Keratinocyte (primary cell): ENCODE data around the gene PSMG1. TPM values are rescaled to one million over a fixed set of nuclear protein-coding genes. Genes with fewer than 3 reads are reported as not detected.

Source experiments
- DNase-seq: peaks from one replicate; pipeline ENCODE4 v3.0.0-alpha.2; 2011; ENCODE audit warnings: low read depth, missing footprints, low spot score
- FAIRE-seq: peaks from 2 replicates; lab custom pipeline; 2011; peaks lifted over from hg19 to GRCh38; lab: Jason Lieb, UNC
- H2AFZ ChIP-seq: 2 replicates; pipeline ENCODE4 v1.6.0; 2012; ENCODE audit warnings: low read length, control low read depth, inconsistent platforms; ENCODE audit not compliant: control insufficient read depth
- H3K27ac ChIP-seq: 2 replicates; pipeline ENCODE4 v1.5.1; 2011; ENCODE audit warnings: low read length; ENCODE audit not compliant: control insufficient read depth, insufficient read depth
- H3K27me3 ChIP-seq: 3 replicates; pipeline ENCODE4 v1.6.0; 2011; ENCODE audit warnings: low read length; ENCODE audit not compliant: control insufficient read depth, insufficient read depth; ENCODE audit errors: extremely low read depth
- H3K36me3 ChIP-seq, 2 experiments: 2 replicates in 1 of 2; 3 replicates in 1 of 2; pipeline ENCODE4 v1.5.1; 2011; ENCODE audit warnings: low read length in 2 of 2, mild to moderate bottlenecking in 1 of 2; ENCODE audit not compliant: control insufficient read depth in 2 of 2, insufficient read depth in 2 of 2; ENCODE audit errors: extremely low read depth in 1 of 2
- H3K4me1 ChIP-seq: 3 replicates; pipeline ENCODE4 v1.5.1; 2011; ENCODE audit warnings: low read length; ENCODE audit not compliant: control insufficient read depth, insufficient read depth; ENCODE audit errors: extremely low read depth
- H3K4me2 ChIP-seq: 3 replicates; pipeline ENCODE4 v1.6.0; 2011; ENCODE audit warnings: low read depth, low read length; ENCODE audit not compliant: control insufficient read depth, insufficient read depth; ENCODE audit errors: extremely low read depth
- H3K4me3 ChIP-seq, 3 experiments: fragments of 200-600 bp in 1 of 3; sonication (generic) in 1 of 3; 2 replicates in 2 of 3; 3 replicates in 1 of 3; pipeline ENCODE4 v1.5.1; 2011 to 2016; ENCODE audit warnings: low read length in 3 of 3, mild to moderate bottlenecking in 3 of 3, control low read depth in 2 of 3, inconsistent platforms in 1 of 3, low read depth in 1 of 3, mixed read lengths in 1 of 3, mixed run types in 1 of 3, moderate library complexity in 1 of 3; ENCODE audit not compliant: control insufficient read depth in 2 of 3, insufficient read depth in 2 of 3; ENCODE audit errors: extremely low read depth in 1 of 3
- H3K79me2 ChIP-seq: 2 replicates; pipeline ENCODE4 v1.6.0; 2012; ENCODE audit warnings: low read length; ENCODE audit not compliant: control insufficient read depth, insufficient read depth
- H3K9ac ChIP-seq: 3 replicates; pipeline ENCODE4 v1.6.0; 2011; ENCODE audit warnings: low read length; ENCODE audit not compliant: control insufficient read depth, insufficient read depth; ENCODE audit errors: extremely low read depth
- H3K9me1 ChIP-seq: 3 replicates; pipeline ENCODE4 v1.6.0; 2011; ENCODE audit warnings: low read length; ENCODE audit not compliant: control insufficient read depth, insufficient read depth; ENCODE audit errors: extremely low read depth
- H3K9me3 ChIP-seq: 2 replicates; pipeline ENCODE4 v1.5.1; 2012; ENCODE audit warnings: low read depth, low read length; ENCODE audit not compliant: control insufficient read depth
- H4K20me1 ChIP-seq: 3 replicates; pipeline ENCODE4 v1.6.0; 2011; ENCODE audit warnings: low read length; ENCODE audit not compliant: control insufficient read depth, insufficient read depth; ENCODE audit errors: extremely low read depth
- EZH2 ChIP-seq: IDR thresholded peaks from one replicate; pipeline ENCODE4 v1.6.1; 2012; ENCODE audit warnings: inconsistent platforms, mild to moderate bottlenecking, low read length, moderate library complexity
- dilution Hi-C: fragments of 300-500 bp; cut with MboI; formaldehyde crosslinking; loops from one replicate; pipeline ENCODE4 v1.7.0; 2020; ENCODE audit warnings: low sequenced_read_pairs; ENCODE audit not compliant: extremely low pct_ligation_motif_present
- polyA plus RNA-seq, 5 experiments: library from polyadenylated mRNA; depleted of rRNA in 3 of 5; stranded (reverse) in 3 of 5; stranded (forward) in 1 of 5; unstranded in 1 of 5; fragments of >200 nt; gene quantifications; 1 replicate in 1 of 5; 2 replicates in 3 of 5; 3 replicates in 1 of 5; pipeline versions ENCODE4 v1.2.1 to v1.2.3, GENCODE V29; 2011 to 2012; ENCODE audit warnings: missing spikeins in 2 of 5, low read depth in 1 of 5, low replicate concordance in 1 of 5
- TF ChIP-seq, protein P1 (sequence below), 3 experiments: IDR thresholded peaks in 1 of 3; conservative IDR thresholded peaks in 1 of 3; optimal IDR thresholded peaks in 1 of 3; 2 replicates in 2 of 3; 3 replicates in 1 of 3; pipeline versions ENCODE3 to v1.5.1; 2011; ENCODE audit warnings: low read length in 3 of 3, mild to moderate bottlenecking in 3 of 3, moderate library complexity in 2 of 3, control low read depth in 1 of 3, inconsistent platforms in 1 of 3; ENCODE audit not compliant: insufficient read depth in 2 of 3; ENCODE audit errors: extremely low read depth in 1 of 3

PSMG1 gene
- polyA plus RNA-seq, 1 donor (not counting 4 experiments of a cell fraction or from before 2014, with no cell fraction given) = 91.8 TPM

DNA sequence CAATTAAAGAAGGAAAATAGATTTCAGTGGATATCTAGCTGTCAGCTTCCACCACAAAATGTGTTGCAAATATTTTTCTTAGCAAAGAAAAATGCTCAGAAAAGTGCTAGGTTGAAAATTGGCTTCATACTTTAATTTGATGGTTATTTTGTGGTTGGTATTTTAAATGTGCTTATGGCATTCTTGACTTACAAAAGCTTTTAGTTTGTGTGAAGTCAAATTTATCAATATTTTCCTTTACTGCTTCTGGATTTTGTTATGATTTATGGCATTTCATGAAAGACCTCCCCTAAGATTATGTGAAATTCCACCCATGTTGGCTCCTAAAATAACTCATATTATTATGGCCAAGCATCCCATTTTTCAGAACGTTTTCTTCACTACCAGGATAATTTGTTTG is 51.5 kb downstream of the PSMG1 start:
- dilution Hi-C loops = no loop called here
- no peaks in the 10 kb centered on the region for H3K9me1 ChIP-seq
- H4K20me1 ChIP-seq = no peaks in the 10 kb centered on the region
- no peak overlapping the region for H3K4me2 ChIP-seq
- no peaks in the 10 kb centered on the region for H3K36me3 ChIP-seq
- peaks cover 4% of the 10 kb centered on the region for H3K4me1 ChIP-seq
- H3K27me3 ChIP-seq = no peaks in the 10 kb centered on the region
- no peaks in the 10 kb centered on the region for H3K79me2 ChIP-seq
- TF ChIP-seq EZH2 = no peak
- TF ChIP-seq, protein P1, sequence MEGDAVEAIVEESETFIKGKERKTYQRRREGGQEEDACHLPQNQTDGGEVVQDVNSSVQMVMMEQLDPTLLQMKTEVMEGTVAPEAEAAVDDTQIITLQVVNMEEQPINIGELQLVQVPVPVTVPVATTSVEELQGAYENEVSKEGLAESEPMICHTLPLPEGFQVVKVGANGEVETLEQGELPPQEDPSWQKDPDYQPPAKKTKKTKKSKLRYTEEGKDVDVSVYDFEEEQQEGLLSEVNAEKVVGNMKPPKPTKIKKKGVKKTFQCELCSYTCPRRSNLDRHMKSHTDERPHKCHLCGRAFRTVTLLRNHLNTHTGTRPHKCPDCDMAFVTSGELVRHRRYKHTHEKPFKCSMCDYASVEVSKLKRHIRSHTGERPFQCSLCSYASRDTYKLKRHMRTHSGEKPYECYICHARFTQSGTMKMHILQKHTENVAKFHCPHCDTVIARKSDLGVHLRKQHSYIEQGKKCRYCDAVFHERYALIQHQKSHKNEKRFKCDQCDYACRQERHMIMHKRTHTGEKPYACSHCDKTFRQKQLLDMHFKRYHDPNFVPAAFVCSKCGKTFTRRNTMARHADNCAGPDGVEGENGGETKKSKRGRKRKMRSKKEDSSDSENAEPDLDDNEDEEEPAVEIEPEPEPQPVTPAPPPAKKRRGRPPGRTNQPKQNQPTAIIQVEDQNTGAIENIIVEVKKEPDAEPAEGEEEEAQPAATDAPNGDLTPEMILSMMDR (optimal IDR thresholded peaks at IDR 0.05 in 1 of 3, IDR thresholded peaks at IDR 0.05 in 1 of 3, conservative IDR thresholded peaks at IDR 0.05 in 1 of 3; ENCODE audit: extremely low read depth in 1 of 3, insufficient read depth in 2 of 3, low read length in 3 of 3) = no peak
- DNase-seq = no peak
- no peak for FAIRE-seq
- no peak overlapping the region for H3K9ac ChIP-seq
- no peak overlapping the region for H2AFZ ChIP-seq
- peaks cover 2% of the 10 kb centered on the region for H3K9me3 ChIP-seq
- no peak overlapping the region for H3K4me3 ChIP-seq
- no peak overlapping the region for H3K27ac ChIP-seq

DNA sequence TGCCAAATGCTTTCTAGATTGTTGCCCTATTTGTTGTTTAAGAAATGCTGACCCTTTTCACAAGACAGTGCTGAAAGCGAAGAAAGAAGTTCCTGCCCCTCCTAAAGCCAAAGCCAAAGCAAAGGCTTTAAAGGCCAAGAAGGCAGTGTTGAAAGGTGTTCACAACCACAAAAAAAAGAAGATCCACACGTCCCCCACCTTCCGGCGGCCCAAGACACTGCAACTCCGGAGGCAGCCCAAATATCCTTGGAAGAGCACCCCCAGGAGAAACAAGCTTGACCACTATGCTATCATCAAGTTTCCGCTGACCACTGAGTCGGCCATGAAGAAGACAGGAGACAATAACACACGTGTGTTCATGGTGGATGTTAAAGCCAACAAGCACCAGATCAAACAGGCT is 55.7 kb downstream of the PSMG1 start:
- H3K9ac ChIP-seq = no peak overlapping the region
- FAIRE-seq (no peak), DNase-seq (no peak)
- no peaks in the 10 kb centered on the region for H3K79me2 ChIP-seq
- dilution Hi-C loops = no loop called here
- H3K4me1 ChIP-seq = no peaks in the 10 kb centered on the region
- H2AFZ ChIP-seq = no peak overlapping the region
- no peak for TF ChIP-seq EZH2
- TF ChIP-seq, protein P1 (optimal IDR thresholded peaks at IDR 0.05 in 1 of 3, IDR thresholded peaks at IDR 0.05 in 1 of 3, conservative IDR thresholded peaks at IDR 0.05 in 1 of 3; ENCODE audit: extremely low read depth in 1 of 3, insufficient read depth in 2 of 3, low read length in 3 of 3) = no peak
- no peak overlapping the region for H3K4me2 ChIP-seq
- no peaks in the 10 kb centered on the region for H3K9me1 ChIP-seq
- H3K36me3 ChIP-seq = no peaks in the 10 kb centered on the region
- no peaks in the 10 kb centered on the region for H4K20me1 ChIP-seq
- no peaks in the 10 kb centered on the region for H3K27me3 ChIP-seq
- H3K9me3 ChIP-seq = peaks cover 2% of the 10 kb centered on the region
- H3K27ac ChIP-seq = no peak overlapping the region
- no peak overlapping the region for H3K4me3 ChIP-seq
